ENCODE results near the gene DCLK2. TPM values are rescaled to one million over a fixed set of nuclear protein-coding genes. Genes with fewer than 3 reads are reported as not detected.

Gene DCLK2
- total and polyA plus RNA-seq, 2 of the 13 experiments (the other 11 are each of a cell fraction or from before 2014, with no cell fraction given), result not detected

- TF ChIP-seq LRRFIP1 (CRISPR knock-in tag; conservative IDR thresholded peaks at IDR 0.05), result no peak
Observed at GRCh38 chr4:150234246-150234645, 156.0 kb downstream of the DCLK2 start (continued).

GRCh38 chr4:150235317-150235716 lies 157.1 kb downstream of the DCLK2 start:
- no peak for DNase-seq (ENCODE audit: low spot score)
- whole genome bisulfite sequencing (ENCODE audit: low lambda C conversion rate), result 10% methylated on average over 5 of the region's 5 CpGs
- H3K9me3 ChIP-seq (ENCODE audit: low read length), result no peaks in the 10 kb centered on the region
- H3K79me2 ChIP-seq (ENCODE audit: insufficient read depth, low read length), result no peaks in the 10 kb centered on the region
- no peaks in the 10 kb centered on the region for H3K4me1 ChIP-seq (ENCODE audit: insufficient read depth, low read length)
- H3K27ac ChIP-seq (ENCODE audit: extremely low read length, insufficient read depth, low read length), result no peak overlapping the region
- no peak overlapping the region for H2AFZ ChIP-seq (ENCODE audit: low read length)
- no peak for FAIRE-seq
- no peaks in the 10 kb centered on the region for H3K36me3 ChIP-seq (replicated peaks in 1 of 2; ENCODE audit: control insufficient read depth in 1 of 2, insufficient read depth in 2 of 2, low read length in 2 of 2)
- H3K27me3 ChIP-seq (ENCODE audit: control insufficient read depth in 1 of 2, insufficient read depth in 2 of 2, low read length in 2 of 2), result peaks cover 0 to 9% of the 10 kb centered on the region in 2 experiments; a peak in 2 of 5 replicates
- ChIA-PET CTCF (ENCODE audit: low intra/inter-chr PET ratio, low total read pairs) (no interaction called here), POLR2A (no interaction called here)
- BruUV-seq (replicated peaks), result no TSS peak
- no peak overlapping the region for H3K9ac ChIP-seq (ENCODE audit: insufficient read depth, low read depth, low read length)
- H3K4me2 ChIP-seq (ENCODE audit: low read depth, low read length), result no peak overlapping the region
- H3K4me3 ChIP-seq (replicated peaks in 1 of 3; ENCODE audit: insufficient read depth in 1 of 3, low read depth in 2 of 3, low read length in 3 of 3), result no peak overlapping the region
- no peak for ATAC-seq
- in situ Hi-C loops (cut with HindIII; ENCODE audit: extremely low pct_ligation_motif_present, low pct_unique_long_range_greater_than_20kb) (no loop called here), intact Hi-C loops (cut with micrococcal nuclease; ENCODE audit: unreplicated experiment) (no loop called here)
- H4K20me1 ChIP-seq (ENCODE audit: insufficient read depth, low read length), result no peaks in the 10 kb centered on the region
- TF ChIP-seq ZNF703 (CRISPR knock-in tag; IDR thresholded peaks at IDR 0.05; ENCODE audit: borderline replicate concordance), result no peak
- no peak for TF ChIP-seq AHR (CRISPR knock-in tag; IDR thresholded peaks at IDR 0.05)
- TF ChIP-seq MNT (IDR thresholded peaks at IDR 0.05), result no peak
- no peak for TF ChIP-seq MEF2D (CRISPR knock-in tag; IDR thresholded peaks at IDR 0.05)
- no peak for TF ChIP-seq ATF6 (CRISPR knock-in tag; conservative IDR thresholded peaks at IDR 0.05)
- no peak for TF ChIP-seq ZBTB40 (IDR thresholded peaks at IDR 0.05)
- TF ChIP-seq ZBTB40 (CRISPR knock-in tag; IDR thresholded peaks at IDR 0.05), result no peak
